Sigmoid colon (tissue), 4 donors: Measurements from ENCODE around the gene TEX44.

Source experiments
- CTCF ChIP-seq, 4 experiments: fragments of 450-650 bp in 3 of 4; fragments of 200-600 bp in 1 of 4; IDR thresholded peaks; one replicate each; pipeline ENCODE4 v1.5.1; 2016 to 2019; ENCODE audit warnings: antibody characterized with exemption in 4 of 4, mild to moderate bottlenecking in 3 of 4, moderate library complexity in 2 of 4
- EP300 ChIP-seq, 4 donors: sonication (generic); formaldehyde crosslinking; IDR thresholded peaks; one replicate each; pipeline ENCODE4 v1.6.1; 2017; ENCODE audit warnings: antibody characterized with exemption in 4 of 4
- POLR2A ChIP-seq, 2 donors: fragments of 450-650 bp; IDR thresholded peaks; one replicate each; pipeline ENCODE4 v1.6.1; 2016; ENCODE audit warnings: antibody characterized with exemption in 2 of 2, mild to moderate bottlenecking in 2 of 2, moderate library complexity in 2 of 2
- POLR2AphosphoS5 ChIP-seq, 4 donors: sonication (generic); formaldehyde crosslinking; IDR thresholded peaks; one replicate each; pipeline ENCODE4 v1.6.1; 2017; ENCODE audit warnings: antibody characterized with exemption in 4 of 4

- TF ChIP-seq CTCF (IDR thresholded peaks at IDR 0.05) (no peak), POLR2A (IDR thresholded peaks at IDR 0.05) (no peak), POLR2AphosphoS5 (IDR thresholded peaks at IDR 0.05) (no peak), EP300 (IDR thresholded peaks at IDR 0.05) (no peak)
Observed at GRCh38 chr2:231556981-231557380, 35.7 kb upstream of the TEX44 start.
